Small intestine (tissue), 7 donors: Measurements from ENCODE around the gene LTK. TPM values are rescaled to one million over a fixed set of nuclear protein-coding genes. Genes with fewer than 3 reads are reported as not detected.

Experiments used
- DNase-seq, 2 donors: peaks; one replicate each; pipeline versions ENCODE4 v3.0.0 to v3.0.0-alpha.2; 2013
- FAIRE-seq: peaks from 2 replicates; lab custom pipeline; 2012; peaks lifted over from hg19 to GRCh38; lab: Jason Lieb, UNC
- H3K27ac ChIP-seq, 3 donors: one replicate each; pipeline ENCODE4 v1.5.1; 2013; ENCODE audit warnings: low read length in 2 of 3, mild to moderate bottlenecking in 2 of 3, control low read depth in 1 of 3, inconsistent platforms in 1 of 3, low read depth in 1 of 3, moderate library complexity in 1 of 3
- H3K27me3 ChIP-seq, 3 donors: one replicate each; pipeline ENCODE4 v1.6.1; 2013; ENCODE audit warnings: low read length in 3 of 3, inconsistent platforms in 1 of 3; ENCODE audit not compliant: control insufficient read depth in 3 of 3, insufficient read depth in 3 of 3
- H3K36me3 ChIP-seq, 3 donors: one replicate each; pipeline ENCODE4 v1.6.1; 2013; ENCODE audit warnings: low read length in 3 of 3, inconsistent platforms in 1 of 3, low read depth in 1 of 3, mild to moderate bottlenecking in 1 of 3, moderate library complexity in 1 of 3; ENCODE audit not compliant: control insufficient read depth in 3 of 3, insufficient read depth in 2 of 3
- H3K4me1 ChIP-seq, 3 donors: one replicate each; pipeline ENCODE4 v1.6.1; 2013; ENCODE audit warnings: low read length in 2 of 3, inconsistent platforms in 1 of 3, low read depth in 1 of 3, mild to moderate bottlenecking in 1 of 3, moderate library complexity in 1 of 3; ENCODE audit not compliant: control insufficient read depth in 3 of 3, insufficient read depth in 2 of 3
- H3K4me3 ChIP-seq, 3 donors: one replicate each; pipeline ENCODE4 v1.5.1; 2013; ENCODE audit warnings: low read length in 3 of 3, control low read depth in 1 of 3, inconsistent platforms in 1 of 3, low read depth in 1 of 3, mild to moderate bottlenecking in 1 of 3, moderate library complexity in 1 of 3
- H3K9me3 ChIP-seq, 2 donors: one replicate each; pipeline ENCODE4 v1.6.1; 2013; ENCODE audit warnings: low read depth in 1 of 2, low read length in 1 of 2; ENCODE audit not compliant: control insufficient read depth in 2 of 2, insufficient read depth in 1 of 2
- WGBS, 3 donors: extraction: QIAGEN DNeasy Blood & Tissue Kit; methylation state at CpG; one replicate each; pipeline ENCODE4 v1.1.7; 2013; 5-methylcytosine and 5-hydroxymethylcytosine counted together
- polyA plus RNA-seq, 4 donors: library from polyadenylated mRNA; stranded (reverse) in 3 of 4; unstranded in 1 of 4; fragments of 200-250 nt in 3 of 4; fragments of 120-200 nt in 1 of 4; gene quantifications; one replicate each; pipeline versions ENCODE4 v1.2.1 to v1.2.3, GENCODE V29; 2013
- donor health status: healthy with polysubstance abuse.
- donor health status: control.
- donor health status: control.
- donor health status: Bipolar disorder and iron deficiency.
- donor health status: healthy.

LTK gene
- polyA plus RNA-seq, 4 donors: 13.1 to 68.4 (median 32.9) TPM

DNA sequence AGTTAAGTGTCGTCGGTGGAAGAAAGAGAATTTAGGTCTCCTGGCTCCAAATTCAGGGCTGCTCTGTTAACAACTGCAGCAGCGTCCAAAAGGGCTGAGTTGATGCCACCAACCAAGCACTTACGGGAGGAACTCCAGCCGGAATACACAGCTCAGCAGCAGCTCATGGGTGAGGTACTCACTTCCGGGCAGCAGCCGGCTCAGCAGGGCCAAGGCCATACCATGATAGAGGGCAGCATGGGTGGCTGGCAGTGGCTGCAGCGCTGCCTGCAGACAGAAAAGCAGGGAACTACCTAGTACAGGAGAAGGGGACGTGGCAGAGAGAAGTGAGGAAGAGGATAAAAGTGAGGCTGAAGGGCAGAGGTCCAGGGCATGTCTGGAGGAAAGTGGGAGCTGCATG is 8.0 kb upstream of the LTK start:
- FAIRE-seq (no peak), DNase-seq (no peak)
- no peaks in the 10 kb centered on the region for H3K4me1 ChIP-seq
- 85 to 87% (median 87%) methylated on average over 9 of the region's 9 CpGs for WGBS, 3 donors
- no peaks in the 10 kb centered on the region for H3K9me3 ChIP-seq
- H3K36me3 ChIP-seq: peaks cover 0 to 66% (median under 1%) of the 10 kb centered on the region in 3 donors
- H3K4me3 ChIP-seq: no peak overlapping the region
- H3K27ac ChIP-seq: no peak overlapping the region
- no peaks in the 10 kb centered on the region for H3K27me3 ChIP-seq

DNA sequence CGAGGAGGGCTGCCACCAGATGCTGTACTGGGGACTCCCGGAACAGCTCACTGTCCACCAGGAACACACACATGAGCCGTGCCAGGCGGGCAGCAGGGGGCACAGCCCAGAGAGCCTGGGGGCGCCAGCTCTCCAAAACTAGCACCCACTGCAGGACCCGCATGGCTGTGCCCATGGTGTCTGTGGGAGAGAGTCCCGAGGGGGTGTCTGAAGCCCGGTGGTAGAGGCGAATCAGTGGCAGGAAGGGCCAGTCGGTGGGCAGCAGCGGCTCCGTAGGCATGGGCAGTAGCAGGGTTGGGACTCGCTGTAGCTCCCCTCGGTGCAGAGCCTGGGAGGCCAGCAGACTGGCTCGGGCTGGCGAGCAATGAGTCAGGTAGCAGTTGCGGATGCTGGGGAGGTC is 7.0 kb upstream of the LTK start:
- peaks cover 0 to 57% (median 0%) of the 10 kb centered on the region in 3 donors for H3K36me3 ChIP-seq
- 95 to 97% (median 95%) methylated on average over 17 of the region's 17 CpGs for WGBS, 3 donors
- H3K9me3 ChIP-seq: no peaks in the 10 kb centered on the region
- DNase-seq (no peak), FAIRE-seq (no peak)
- H3K27ac ChIP-seq: no peak overlapping the region
- H3K27me3 ChIP-seq: no peaks in the 10 kb centered on the region
- no peaks in the 10 kb centered on the region for H3K4me1 ChIP-seq
- H3K4me3 ChIP-seq: no peak overlapping the region

DNA sequence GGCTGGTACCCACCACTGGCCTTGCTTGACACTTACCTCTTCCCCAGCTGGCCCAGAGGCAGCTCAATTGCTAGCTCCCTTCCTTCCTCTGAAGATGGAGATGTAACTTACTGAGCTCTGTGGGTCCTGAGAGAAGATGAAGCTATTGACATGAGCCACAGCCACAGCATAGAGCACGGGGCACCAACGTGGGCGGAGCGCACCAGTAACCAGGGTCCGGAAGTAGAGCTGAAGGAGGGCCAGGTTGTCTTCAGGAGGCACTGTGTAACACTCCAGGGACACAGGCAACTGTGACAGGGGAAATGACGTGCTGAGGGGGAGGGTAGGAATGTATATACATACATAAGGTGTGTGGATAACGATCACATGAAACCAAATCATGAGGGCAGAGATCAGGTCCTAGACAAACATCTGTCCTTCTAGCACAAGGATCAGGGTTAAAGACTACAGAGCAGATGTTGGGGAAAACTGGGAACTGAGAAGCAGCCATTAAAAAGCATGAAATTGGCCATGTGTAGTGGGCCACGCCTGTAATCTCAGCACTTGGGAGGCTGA is 4.3 kb upstream of the LTK start:
- Histone ChIP-seq H3K27ac (no peak overlapping the region), H3K36me3 (peaks cover 0 to 38% (median 0%) of the 10 kb centered on the region in 3 donors), H3K4me3 (no peak overlapping the region), H3K9me3 (no peaks in the 10 kb centered on the region), H3K4me1 (peaks cover 0 to 8% (median 5%) of the 10 kb centered on the region in 3 donors), H3K27me3 (peaks cover 0 to 7% (median 0%) of the 10 kb centered on the region in 3 donors)
- FAIRE-seq (no peak), DNase-seq (no peak)
- WGBS, 3 donors: 78 to 90% (median 83%) methylated on average over 8 of the region's 8 CpGs

DNA sequence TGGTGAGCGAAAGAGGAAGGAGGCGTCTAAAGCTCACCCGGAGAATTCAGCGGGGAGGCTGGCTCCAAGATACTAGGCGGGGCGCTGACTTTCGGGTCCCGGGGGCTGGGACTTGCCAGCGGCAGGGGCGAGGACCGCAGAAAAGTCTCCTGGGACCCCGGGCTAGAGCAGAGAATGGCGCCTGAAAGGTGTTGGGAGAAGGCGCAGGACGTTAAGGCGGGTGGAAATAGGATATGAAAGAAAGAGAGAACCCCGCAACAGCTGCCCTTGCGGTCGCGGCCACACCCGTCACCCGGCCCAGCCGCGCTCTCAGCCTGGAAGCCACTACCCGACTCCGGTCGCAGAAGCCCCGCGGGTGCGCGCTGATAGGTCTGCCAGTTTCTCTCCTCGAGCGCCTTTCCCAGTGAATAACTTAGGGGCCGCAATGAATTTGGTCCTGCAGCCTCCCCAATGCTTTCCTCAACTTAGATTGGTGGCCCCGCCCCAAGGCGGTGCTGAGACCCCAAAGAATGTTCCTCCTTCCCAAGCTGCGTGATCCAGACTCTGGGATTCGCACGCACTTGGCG is 604 bp downstream of the LTK start:
- Histone ChIP-seq H3K4me1 (peaks cover 0 to 18% (median 8%) of the 10 kb centered on the region in 3 donors), H3K9me3 (no peaks in the 10 kb centered on the region), H3K27me3 (peaks cover 0 to 25% (median 0%) of the 10 kb centered on the region in 3 donors), H3K4me3 (peak overlapping the region in 2 of 3 donors; percentile 55 to 78), H3K36me3 (peaks cover 0 to 15% (median 0%) of the 10 kb centered on the region in 3 donors), H3K27ac (peak overlapping the region in 2 of 3 donors; percentile 48 to 83)
- peak; percentile 55 to 62 for DNase-seq
- no peak for FAIRE-seq
- WGBS, 3 donors: 1 to 4% (median 1%) methylated on average over 38 to 40 of the region's 40 CpGs

DNA sequence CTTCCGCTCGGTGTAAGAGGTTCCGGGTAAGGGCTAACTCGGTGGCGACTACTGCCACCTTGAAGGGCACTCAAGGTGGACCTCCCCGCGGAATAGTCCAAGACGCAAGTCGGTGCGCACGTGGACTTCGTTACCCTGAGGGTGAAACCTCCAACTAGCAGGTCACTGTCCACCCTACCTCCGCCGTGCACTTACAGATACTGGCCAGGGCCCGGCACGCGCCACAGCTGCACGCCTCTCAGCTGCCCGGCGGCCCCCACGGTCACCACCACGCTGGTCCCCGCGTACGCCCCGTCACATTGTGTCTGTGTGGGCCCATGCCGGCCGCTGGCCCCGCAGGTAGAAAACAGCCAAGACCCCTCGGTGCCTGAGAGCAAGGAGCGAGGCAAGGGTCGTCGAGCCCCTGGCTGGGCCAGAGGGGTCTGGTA is 1.1 kb downstream of the LTK start:
- FAIRE-seq (no peak), DNase-seq (peak; percentile 53 to 70)
- peak overlapping the region in 2 of 3 donors; percentile 9 to 83 for H3K27ac ChIP-seq
- 3 to 7% (median 7%) methylated on average over 32 to 33 of the region's 33 CpGs for WGBS, 3 donors
- H3K27me3 ChIP-seq: peaks cover 0 to 25% (median 0%) of the 10 kb centered on the region in 3 donors
- H3K4me3 ChIP-seq: peak overlapping the region in 2 of 3 donors; percentile 55 to 78
- no peaks in the 10 kb centered on the region for H3K9me3 ChIP-seq
- peaks cover 0 to 14% (median 0%) of the 10 kb centered on the region in 3 donors for H3K36me3 ChIP-seq
- peaks cover 0 to 18% (median 8%) of the 10 kb centered on the region in 3 donors for H3K4me1 ChIP-seq

DNA sequence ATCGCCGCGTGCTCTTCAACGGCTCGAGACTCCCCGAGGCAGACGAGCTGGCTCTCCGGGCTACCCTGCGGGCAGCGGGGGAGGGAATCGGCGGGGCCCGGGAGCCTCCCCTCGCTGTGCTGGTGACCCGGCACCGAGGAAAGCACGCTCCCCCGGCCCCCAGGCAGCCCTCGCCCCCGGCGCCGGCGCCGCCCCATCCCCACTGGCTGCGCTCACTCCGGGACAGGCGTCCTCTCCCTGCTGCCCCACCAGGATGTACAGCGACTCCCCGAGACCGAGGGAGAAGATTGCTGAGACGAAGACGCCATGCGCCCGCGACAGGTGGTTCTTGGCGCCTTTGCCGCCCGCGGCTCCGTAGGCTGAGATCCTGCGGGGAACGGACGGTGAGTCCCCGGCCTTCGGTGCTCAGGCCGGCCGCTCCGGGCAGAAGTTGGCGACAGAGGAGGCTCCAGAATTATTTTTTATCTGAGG is 1.7 kb downstream of the LTK start:
- Histone ChIP-seq H3K36me3 (peaks cover 0 to 13% (median 0%) of the 10 kb centered on the region in 3 donors), H3K27me3 (peaks cover 0 to 25% (median 0%) of the 10 kb centered on the region in 3 donors), H3K4me3 (peak overlapping the region; percentile 12 to 78 (median 55)), H3K27ac (peak overlapping the region in 2 of 3 donors; percentile 8 to 83), H3K9me3 (no peaks in the 10 kb centered on the region), H3K4me1 (peaks cover 5 to 18% (median 8%) of the 10 kb centered on the region in 3 donors)
- 1 to 3% (median 2%) methylated on average over 40 to 49 of the region's 49 CpGs for WGBS, 3 donors
- DNase-seq (peak; percentile 32 to 70), FAIRE-seq (no peak)

DNA sequence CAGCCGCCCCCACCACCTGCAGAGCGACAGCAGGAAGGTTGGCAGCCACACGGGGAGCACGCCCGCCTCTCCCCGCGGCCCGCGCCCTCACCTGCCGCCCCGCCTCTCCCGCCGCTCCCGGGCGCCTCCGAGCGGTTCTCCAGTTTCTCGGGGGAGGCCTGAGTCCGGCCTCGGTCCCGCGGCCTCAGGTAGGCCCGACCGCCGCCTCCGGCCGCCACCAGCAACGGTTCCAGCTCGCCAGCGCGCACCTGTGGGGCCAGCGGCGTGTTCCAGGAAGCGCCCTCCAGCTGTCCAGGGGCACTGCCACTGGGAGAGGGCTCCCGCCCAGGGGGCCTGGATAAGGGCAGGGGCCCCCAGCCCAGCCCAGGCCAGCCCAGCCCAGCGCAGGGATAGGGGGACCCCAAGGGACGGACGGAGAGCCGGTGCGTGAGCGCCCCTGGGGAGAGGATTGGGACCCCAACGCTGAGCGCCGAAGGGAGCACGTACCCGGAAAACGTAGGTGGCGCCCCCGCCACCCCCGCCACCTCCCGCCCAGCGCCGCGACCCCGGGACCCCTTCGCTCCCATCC is 2.2 kb downstream of the LTK start:
- peak; percentile 64 to 71 for DNase-seq

DNA sequence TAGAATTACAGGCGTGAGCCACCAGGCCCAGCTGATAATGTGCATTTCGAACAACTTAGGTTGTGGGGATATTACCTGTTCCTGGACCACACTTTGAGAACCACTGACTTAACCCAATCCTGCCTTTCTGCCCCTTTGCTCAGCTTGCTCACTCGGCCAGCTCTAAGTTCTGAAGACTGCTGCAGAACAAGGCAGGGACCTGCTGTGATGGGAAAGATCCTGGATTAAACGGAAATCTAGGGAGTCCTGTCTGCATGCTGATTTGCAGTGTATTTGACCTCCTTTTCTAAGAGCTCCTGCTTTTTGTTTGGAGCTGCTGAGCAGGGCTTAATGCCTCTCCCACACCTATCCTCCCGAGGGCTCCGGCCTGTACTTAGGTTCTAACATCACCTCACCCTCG is 2.9 kb downstream of the LTK start:
- Histone ChIP-seq H3K27ac (peak overlapping the region in 1 of 3 donors; percentile 83), H3K9me3 (no peaks in the 10 kb centered on the region), H3K36me3 (peaks cover 0 to 17% (median 0%) of the 10 kb centered on the region in 3 donors), H3K27me3 (peaks cover 0 to 25% (median 0%) of the 10 kb centered on the region in 3 donors), H3K4me3 (peak overlapping the region in 1 of 3 donors; percentile 78), H3K4me1 (peaks cover 5 to 18% (median 8%) of the 10 kb centered on the region in 3 donors)
- no peak for DNase-seq
- 32 to 69% (median 56%) methylated on average over 7 of the region's 7 CpGs for WGBS, 3 donors
- no peak for FAIRE-seq

More for the DNA sequence above, 2.2 kb downstream of the LTK start:
- 2 to 6% (median 6%) methylated on average over 36 to 56 of the region's 56 CpGs for WGBS, 3 donors
- H3K9me3 ChIP-seq: no peaks in the 10 kb centered on the region
- peaks cover 5 to 18% (median 8%) of the 10 kb centered on the region in 3 donors for H3K4me1 ChIP-seq
- peak overlapping the region in 2 of 3 donors; percentile 69 to 83 for H3K27ac ChIP-seq
- H3K4me3 ChIP-seq: peak overlapping the region in 2 of 3 donors; percentile 55 to 78
- peaks cover 0 to 25% (median 0%) of the 10 kb centered on the region in 3 donors for H3K27me3 ChIP-seq
- peaks cover 0 to 13% (median 0%) of the 10 kb centered on the region in 3 donors for H3K36me3 ChIP-seq
- FAIRE-seq: no peak
